Effector memory CD4-positive, alpha-beta T cell (primary cell): ENCODE results near the gene LENG1.
"Not testable (repeated sequence)": the region's sequence is repeated elsewhere in the genome, so short reads cannot be mapped to it uniquely, and the experiment has no call there.

ENCODE experiments used
- DNase-seq, 3 donors: peaks; one replicate each; pipeline ENCODE4 v3.0.0-alpha.2; 2020
- H3K27ac ChIP-seq: 2 replicates; pipeline ENCODE4 v1.7.0; 2013; ENCODE audit warnings: mild to moderate bottlenecking, low read length, moderate library complexity; ENCODE audit not compliant: insufficient read depth, poor library complexity, severe bottlenecking
- H3K27me3 ChIP-seq: replicated peaks from 2 replicates; pipeline ENCODE4 v1.7.0; 2013; ENCODE audit warnings: mild to moderate bottlenecking, low read length; ENCODE audit not compliant: insufficient read depth, control insufficient read depth, poor library complexity, severe bottlenecking
- H3K36me3 ChIP-seq: 2 replicates; pipeline ENCODE4 v1.7.0; 2013; ENCODE audit warnings: mild to moderate bottlenecking, low read length, moderate library complexity; ENCODE audit not compliant: control insufficient read depth, insufficient read depth
- H3K4me1 ChIP-seq: 2 replicates; pipeline ENCODE4 v1.7.0; 2013; ENCODE audit warnings: low read length, mild to moderate bottlenecking; ENCODE audit not compliant: control insufficient read depth, insufficient read depth, poor library complexity, severe bottlenecking
- H3K4me3 ChIP-seq: 2 replicates; pipeline ENCODE4 v1.7.0; 2013; ENCODE audit warnings: low read length, low read depth, mild to moderate bottlenecking; ENCODE audit not compliant: insufficient read depth, poor library complexity, severe bottlenecking
- H3K9me3 ChIP-seq: 2 replicates; pipeline ENCODE4 v1.7.0; 2013; ENCODE audit warnings: mild to moderate bottlenecking, low read length, moderate library complexity; ENCODE audit not compliant: control insufficient read depth

The LENG1 gene

DNA sequence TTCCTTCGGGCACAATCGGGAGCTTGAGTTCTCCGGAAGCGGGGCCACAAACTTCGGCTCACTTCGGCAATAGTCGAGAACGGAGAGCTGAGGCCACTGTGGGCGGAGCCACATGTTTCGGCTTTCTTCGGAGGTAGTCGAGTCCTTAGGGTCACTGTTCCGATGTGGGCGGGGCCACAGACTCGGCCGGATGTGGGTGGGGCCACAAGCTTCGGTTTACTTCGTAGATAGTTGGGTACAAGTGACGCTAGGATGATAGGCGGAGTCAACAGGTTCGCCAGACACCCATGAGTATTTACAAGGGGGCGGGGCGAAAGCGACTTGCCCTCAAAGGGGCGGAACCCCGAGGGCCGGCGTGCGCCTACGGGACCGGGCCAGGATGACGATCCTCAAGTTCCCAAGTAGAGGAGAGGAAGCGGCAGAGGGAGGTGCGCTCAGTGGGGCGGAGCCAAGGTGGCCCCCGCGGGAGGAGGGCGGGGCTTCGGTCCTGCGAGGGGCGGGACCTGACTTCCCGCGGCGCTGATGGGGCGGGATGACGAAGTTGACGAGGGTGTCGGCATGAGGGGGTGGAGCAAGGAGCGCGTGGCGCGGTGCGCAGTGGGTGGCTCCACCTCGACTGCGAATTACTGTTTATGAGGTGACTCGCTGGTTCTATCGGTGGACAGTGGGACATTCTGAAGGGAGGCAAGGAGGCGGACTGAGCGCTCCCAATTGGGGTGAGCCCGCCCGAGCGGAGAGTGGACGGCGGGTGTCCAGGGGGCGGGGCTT, 30.4 kb upstream of the LENG1 start:
- Histone ChIP-seq H3K4me3 (peak overlapping the region; percentile 69), H3K4me1 (peaks cover 22% of the 10 kb centered on the region), H3K27ac (peak overlapping the region; percentile 96), H3K9me3 (no peaks in the 10 kb centered on the region), H3K36me3 (peaks cover 10% of the 10 kb centered on the region), H3K27me3 (no peaks in the 10 kb centered on the region)
- DNase-seq: peak; percentile 100

DNA sequence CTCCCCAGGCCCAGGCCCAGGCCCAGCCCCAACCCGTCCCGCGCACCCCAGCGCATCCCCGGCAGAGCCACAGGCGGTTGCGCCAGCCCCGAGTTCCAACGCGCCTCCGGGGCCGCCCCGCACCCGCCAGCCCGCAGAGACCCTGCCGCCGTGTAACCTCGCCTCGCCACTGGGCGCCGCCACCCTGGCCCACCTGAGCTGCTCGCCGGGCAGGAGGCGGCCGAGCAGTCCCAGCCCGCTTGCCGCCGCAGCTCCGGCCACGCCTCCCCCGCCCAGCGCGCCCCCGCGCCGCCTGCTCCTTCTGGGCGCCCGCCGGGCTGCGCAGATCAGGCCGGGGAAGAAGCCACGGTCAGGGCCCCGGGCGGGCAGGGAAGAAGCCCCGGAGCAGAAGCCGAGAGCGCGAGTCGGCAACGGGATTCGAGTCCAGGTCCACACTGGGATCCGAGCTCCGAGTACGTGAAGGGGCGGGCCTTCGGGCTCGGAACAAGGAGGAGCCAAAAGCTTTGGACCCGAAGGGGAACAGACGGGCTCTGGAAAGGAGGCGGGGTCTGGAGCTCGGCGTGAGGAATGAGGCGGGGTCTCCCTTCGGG, 29.7 kb upstream of the LENG1 start, which contains the start of gene MBOAT7:
Gene MBOAT7, minus strand, starts transcription at position 436 of the 590 bp plus-strand sequence. CDS start 1,072 bp downstream, outside the sequence.
- Histone ChIP-seq H3K4me3 (peak within 1 kb of the TSS; percentile 69), H3K9me3 (no peaks in the 10 kb centered on the region), H3K4me1 (peaks cover 22% of the 10 kb centered on the region), H3K27me3 (no peaks in the 10 kb centered on the region), H3K36me3 (peaks cover 10% of the 10 kb centered on the region), H3K27ac (peak within 1 kb of the TSS; percentile 96)
- DNase-seq: no peak

DNA sequence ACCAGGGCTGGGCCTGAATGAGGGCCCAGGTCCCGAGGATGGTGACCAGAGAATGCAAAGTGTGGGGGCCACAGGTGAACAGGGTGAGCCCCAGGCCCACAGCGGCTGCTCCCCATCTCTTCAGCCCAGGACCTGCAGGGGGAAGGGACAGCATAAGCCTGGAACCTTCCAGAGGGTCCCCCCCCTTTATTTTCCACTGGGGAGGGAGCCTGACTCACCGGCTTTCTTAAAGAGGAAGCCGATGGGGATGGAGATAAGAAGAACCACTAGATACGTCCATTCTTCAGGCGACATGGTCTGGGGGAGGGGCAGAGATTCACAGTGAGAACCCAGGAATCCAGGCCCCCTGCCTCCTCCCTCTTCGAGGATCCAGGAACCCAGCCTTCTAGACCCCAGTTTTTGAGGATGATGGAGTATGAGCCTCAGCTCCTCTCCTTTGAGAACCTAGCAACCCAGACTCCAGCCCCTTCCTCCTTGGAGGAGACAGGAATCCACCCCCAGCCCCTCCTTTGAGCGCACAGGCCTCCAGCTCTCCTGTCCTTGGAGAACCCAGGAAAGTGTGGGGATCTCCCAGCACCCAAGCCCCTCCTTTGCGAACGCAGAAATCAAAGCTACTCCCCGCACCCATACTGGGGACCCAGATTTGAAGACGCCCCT, 28.8 kb upstream of the LENG1 start:
- Histone ChIP-seq H3K9me3 (no peaks in the 10 kb centered on the region), H3K4me3 (peak overlapping the region; percentile 69), H3K36me3 (peaks cover 5% of the 10 kb centered on the region), H3K4me1 (peaks cover 22% of the 10 kb centered on the region), H3K27me3 (no peaks in the 10 kb centered on the region), H3K27ac (peak overlapping the region; percentile 96)
- DNase-seq: peak; percentile 54 to 61 (median 59)

DNA sequence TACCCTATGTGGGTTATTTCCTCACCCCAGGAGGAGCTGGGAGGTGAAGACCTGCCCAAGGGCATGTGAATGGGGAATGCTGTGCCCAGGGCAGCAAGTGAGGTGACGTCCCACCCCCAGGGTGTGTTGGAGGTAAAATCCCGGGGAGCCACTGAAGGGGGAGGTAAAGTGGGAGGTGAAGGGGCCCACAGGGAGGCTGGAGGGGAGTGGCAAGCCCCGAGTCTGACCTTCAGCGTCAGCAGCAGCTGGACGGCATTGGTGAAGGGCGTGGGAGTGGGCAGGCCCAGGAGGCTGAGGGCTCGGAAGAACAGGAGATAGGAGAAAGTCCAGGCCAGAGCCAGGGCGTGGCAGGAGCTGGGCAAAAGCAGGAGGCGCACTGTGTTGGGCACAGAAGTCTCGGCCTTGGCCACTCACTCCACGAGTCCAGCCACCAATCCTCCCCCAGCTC, 27.4 kb upstream of the LENG1 start:
- H3K9me3 ChIP-seq: no peaks in the 10 kb centered on the region
- H3K4me3 ChIP-seq: no peak overlapping the region
- H3K27me3 ChIP-seq: no peaks in the 10 kb centered on the region
- no peak for DNase-seq
- H3K36me3 ChIP-seq: no peaks in the 10 kb centered on the region
- peaks cover 20% of the 10 kb centered on the region for H3K4me1 ChIP-seq
- H3K27ac ChIP-seq: no peak overlapping the region

DNA sequence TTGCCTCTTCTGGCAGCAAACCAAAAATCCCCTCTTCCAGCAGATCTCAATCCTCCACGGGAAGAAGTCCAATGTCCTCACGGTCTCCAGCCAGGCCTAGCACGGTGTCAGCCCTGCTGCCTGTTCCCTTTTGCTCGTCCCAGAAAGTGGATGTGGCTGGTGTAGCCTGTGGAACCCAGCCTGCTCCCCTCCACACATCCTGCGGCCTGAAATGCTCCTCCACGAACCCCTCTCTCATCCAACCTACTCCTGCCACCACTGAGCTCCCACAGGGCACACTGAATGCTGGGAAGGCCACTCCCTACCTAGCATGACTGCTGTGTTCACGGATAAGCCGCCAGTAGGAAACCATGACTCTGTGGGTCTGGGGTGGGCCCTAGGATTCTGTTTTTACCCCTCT, 26.8 kb upstream of the LENG1 start:
- H3K36me3 ChIP-seq: no peaks in the 10 kb centered on the region
- no peak overlapping the region for H3K4me3 ChIP-seq
- H3K27ac ChIP-seq: no peak overlapping the region
- no peak for DNase-seq
- H3K4me1 ChIP-seq: peaks cover 14% of the 10 kb centered on the region
- no peaks in the 10 kb centered on the region for H3K27me3 ChIP-seq
- no peaks in the 10 kb centered on the region for H3K9me3 ChIP-seq

DNA sequence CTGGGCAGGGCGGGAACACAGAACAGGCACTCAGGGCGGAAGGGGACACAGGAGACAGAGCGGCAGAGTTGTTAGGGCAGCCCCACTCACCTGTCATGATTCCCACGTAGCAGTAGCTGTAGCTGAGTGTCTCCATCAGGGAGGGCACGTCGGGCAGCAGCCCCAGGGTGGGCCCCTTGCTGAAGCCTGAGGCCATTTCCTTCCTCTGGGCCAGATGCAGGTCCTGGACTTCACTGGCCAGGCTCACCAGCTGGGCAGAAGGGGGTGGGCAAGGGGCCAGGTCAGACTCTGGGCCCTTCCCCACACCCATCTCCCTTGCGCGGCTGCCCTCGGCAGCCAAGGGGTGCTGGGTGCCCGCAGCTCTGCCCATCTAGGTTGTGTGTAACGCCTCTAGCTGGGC, 23.9 kb upstream of the LENG1 start:
- H3K27ac ChIP-seq: no peak overlapping the region

DNA sequence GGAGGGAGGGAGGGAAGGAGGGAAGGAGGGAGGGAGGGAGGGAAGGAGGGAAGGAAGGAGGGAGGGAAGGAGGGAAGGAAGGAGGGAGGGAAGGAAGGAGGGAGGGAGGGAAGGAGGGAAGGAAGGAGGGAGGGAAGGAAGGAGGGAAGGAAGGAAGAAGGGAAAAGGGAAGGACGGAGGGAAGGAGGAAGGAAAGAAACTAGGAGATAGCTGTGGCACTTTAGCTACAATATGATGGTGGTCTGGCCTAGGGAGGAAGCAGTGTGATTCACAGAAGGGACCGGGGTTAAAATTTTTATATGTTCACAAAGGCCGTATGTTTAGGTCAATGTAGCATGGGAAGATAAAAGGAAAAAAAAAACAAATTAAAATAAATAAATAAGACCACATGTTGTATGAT, 22.4 kb upstream of the LENG1 start:
- H3K27me3 ChIP-seq, H3K36me3 ChIP-seq, H3K9me3 ChIP-seq, H3K4me1 ChIP-seq, H3K27ac ChIP-seq, DNase-seq, H3K4me3 ChIP-seq: not testable (repeated sequence)

More for the DNA sequence above, 23.9 kb upstream of the LENG1 start:
- Histone ChIP-seq H3K9me3 (no peaks in the 10 kb centered on the region), H3K4me3 (no peak overlapping the region), H3K27me3 (no peaks in the 10 kb centered on the region), H3K36me3 (peaks cover 9% of the 10 kb centered on the region), H3K4me1 (peaks cover 5% of the 10 kb centered on the region)
- no peak for DNase-seq

DNA sequence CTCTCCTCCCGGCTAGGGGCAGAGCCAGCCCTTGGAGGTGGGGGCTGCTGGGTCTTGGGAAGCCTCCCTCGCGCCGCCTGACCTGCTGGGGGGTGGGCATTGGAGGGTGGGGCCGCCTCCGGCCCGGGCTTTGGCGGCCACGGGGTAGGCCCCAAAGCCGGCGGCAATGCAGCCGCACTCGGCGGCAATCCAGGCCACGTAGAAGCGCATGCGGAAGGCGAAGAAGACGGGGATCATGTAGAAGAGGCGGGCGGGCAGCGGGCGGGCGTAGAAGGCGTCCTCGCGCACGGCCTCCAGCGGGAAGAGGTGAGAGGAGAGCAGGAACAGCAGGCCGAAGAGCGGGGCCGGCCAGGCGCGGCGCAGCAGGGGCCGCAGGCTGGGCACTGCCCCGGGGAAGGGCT, 21.2 kb upstream of the LENG1 start:
- Histone ChIP-seq H3K9me3 (no peaks in the 10 kb centered on the region), H3K36me3 (peaks cover 13% of the 10 kb centered on the region), H3K4me3 (no peak overlapping the region), H3K27ac (no peak overlapping the region), H3K27me3 (no peaks in the 10 kb centered on the region), H3K4me1 (no peaks in the 10 kb centered on the region)
- no peak for DNase-seq

DNA sequence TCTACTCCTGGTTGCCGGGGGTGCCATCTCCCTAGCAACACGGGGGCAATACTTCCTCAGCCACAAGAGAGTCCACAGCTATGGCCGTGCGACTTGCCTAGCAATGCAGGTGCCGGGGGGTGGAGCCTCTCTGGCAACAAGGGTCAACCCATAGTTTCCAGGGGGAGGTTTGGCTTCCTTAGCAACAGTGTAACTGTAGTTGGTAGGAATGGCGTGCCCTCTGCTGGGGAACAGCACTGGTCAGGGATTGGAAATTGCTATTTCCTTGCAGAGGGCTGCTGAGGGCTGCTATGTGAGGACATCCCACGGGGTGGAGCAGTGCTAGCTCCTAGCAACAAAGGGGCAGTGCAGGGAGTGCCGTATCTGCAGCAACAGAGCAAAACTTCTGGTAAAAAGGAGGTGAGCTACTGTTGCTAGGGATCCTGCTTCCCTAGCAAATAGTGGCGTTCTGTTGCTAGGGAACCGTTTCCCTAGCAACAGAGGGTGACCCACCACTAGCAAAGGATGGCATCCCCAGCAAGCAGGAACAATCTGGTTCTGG, 20.5 kb upstream of the LENG1 start:
- peaks cover 13% of the 10 kb centered on the region for H3K36me3 ChIP-seq

More for the DNA sequence above, 20.5 kb upstream of the LENG1 start:
- Histone ChIP-seq H3K4me3 (no peak overlapping the region), H3K27ac (no peak overlapping the region), H3K4me1 (no peaks in the 10 kb centered on the region), H3K27me3 (no peaks in the 10 kb centered on the region), H3K9me3 (no peaks in the 10 kb centered on the region)
- DNase-seq: no peak
